ENCODE results near the gene LUC7L2. TPM values are rescaled to one million over a fixed set of nuclear protein-coding genes. Genes with fewer than 3 reads are reported as not detected.

LUC7L2 gene
- total and polyA plus RNA-seq, 9 of the 15 experiments (the other 6 are each of a cell fraction or from before 2014, with no cell fraction given), result 56.1 to 207 (median 141) TPM

DNA sequence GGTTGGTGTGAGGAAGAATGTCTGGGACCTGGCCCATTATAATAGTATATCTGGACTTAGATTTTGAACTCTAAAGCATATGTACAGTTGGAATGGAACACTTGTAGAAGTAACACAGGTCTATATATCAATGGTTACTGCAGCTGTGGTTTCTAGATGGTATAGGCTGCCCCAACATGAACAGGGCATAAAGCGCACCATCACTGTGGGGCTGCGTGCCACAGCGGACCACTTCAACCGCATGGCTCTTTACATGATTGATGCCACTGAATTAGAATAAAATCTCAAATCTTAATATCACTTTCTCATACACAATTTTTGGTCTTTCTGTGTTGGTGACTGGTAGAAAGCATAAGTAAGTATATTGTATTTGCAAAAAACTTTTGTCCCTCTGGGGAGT, 64.3 kb downstream of the LUC7L2 start:
- peaks cover 82% of the 10 kb centered on the region for H3K36me3 ChIP-seq (ENCODE audit: control insufficient read depth, insufficient read depth, low read length)
- no peak for FAIRE-seq
- 82% methylated on average over 4 of the region's 4 CpGs for WGBS (ENCODE audit: insufficient coverage, low coverage, missing lambda C conversion rate)

More for the DNA sequence above, 64.3 kb downstream of the LUC7L2 start:
- no TSS peak for BruUV-seq (replicated peaks)
- TF ChIP-seq, protein P1, sequence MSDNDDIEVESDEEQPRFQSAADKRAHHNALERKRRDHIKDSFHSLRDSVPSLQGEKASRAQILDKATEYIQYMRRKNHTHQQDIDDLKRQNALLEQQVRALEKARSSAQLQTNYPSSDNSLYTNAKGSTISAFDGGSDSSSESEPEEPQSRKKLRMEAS (CRISPR knock-in tag; IDR thresholded peaks at IDR 0.05), result no peak
- TF ChIP-seq EP400 (IDR thresholded peaks at IDR 0.05) (no peak), ZNF24 (IDR thresholded peaks at IDR 0.05) (no peak), KHSRP (IDR thresholded peaks at IDR 0.05) (0 out of 2 replicates have a peak, but pooled peaks have one; percentile 21), SMAD2 (IDR thresholded peaks at IDR 0.05; ENCODE audit: low read depth, low read length) (no peak), XRCC5 (IDR thresholded peaks at IDR 0.05; ENCODE audit: low read depth, low read length) (no peak), POLR2A (conservative IDR thresholded peaks at IDR 0.05) (peak; percentile 51; the same call in 1 of the 2 replicates), SUPT5H (IDR thresholded peaks at IDR 0.05) (0 out of 2 replicates have a peak, but pooled peaks have one; percentile 39), MECOM (CRISPR knock-in tag; IDR thresholded peaks at IDR 0.05) (no peak), POLR2AphosphoS5 (IDR thresholded peaks at IDR 0.05; ENCODE audit: control insufficient read depth, insufficient read depth, low read depth, low read length) (peak; percentile 54; the same call in 1 of the 2 replicates), SIN3A (IDR thresholded peaks at IDR 0.05; ENCODE audit: borderline replicate concordance in 2 of 2, control insufficient read depth in 1 of 2, low read depth in 2 of 2, low read length in 2 of 2) (0 out of 4 replicates have a peak, but pooled peaks of 1 of the 2 experiments have one; percentile 48), MYNN (IDR thresholded peaks at IDR 0.05) (peak; percentile 2; the same call in 1 of the 2 replicates), MYNN (CRISPR knock-in tag; IDR thresholded peaks at IDR 0.05) (no peak)
- TF ChIP-seq, protein P2, sequence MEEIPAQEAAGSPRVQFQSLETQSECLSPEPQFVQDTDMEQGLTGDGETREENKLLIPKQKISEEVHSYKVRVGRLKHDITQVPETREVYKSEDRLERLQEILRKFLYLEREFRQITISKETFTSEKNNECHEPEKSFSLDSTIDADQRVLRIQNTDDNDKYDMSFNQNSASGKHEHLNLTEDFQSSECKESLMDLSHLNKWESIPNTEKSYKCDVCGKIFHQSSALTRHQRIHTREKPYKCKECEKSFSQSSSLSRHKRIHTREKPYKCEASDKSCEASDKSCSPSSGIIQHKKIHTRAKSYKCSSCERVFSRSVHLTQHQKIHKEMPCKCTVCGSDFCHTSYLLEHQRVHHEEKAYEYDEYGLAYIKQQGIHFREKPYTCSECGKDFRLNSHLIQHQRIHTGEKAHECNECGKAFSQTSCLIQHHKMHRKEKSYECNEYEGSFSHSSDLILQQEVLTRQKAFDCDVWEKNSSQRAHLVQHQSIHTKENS (CRISPR knock-in tag; IDR thresholded peaks at IDR 0.05), result no peak
- TF ChIP-seq, protein P3, sequence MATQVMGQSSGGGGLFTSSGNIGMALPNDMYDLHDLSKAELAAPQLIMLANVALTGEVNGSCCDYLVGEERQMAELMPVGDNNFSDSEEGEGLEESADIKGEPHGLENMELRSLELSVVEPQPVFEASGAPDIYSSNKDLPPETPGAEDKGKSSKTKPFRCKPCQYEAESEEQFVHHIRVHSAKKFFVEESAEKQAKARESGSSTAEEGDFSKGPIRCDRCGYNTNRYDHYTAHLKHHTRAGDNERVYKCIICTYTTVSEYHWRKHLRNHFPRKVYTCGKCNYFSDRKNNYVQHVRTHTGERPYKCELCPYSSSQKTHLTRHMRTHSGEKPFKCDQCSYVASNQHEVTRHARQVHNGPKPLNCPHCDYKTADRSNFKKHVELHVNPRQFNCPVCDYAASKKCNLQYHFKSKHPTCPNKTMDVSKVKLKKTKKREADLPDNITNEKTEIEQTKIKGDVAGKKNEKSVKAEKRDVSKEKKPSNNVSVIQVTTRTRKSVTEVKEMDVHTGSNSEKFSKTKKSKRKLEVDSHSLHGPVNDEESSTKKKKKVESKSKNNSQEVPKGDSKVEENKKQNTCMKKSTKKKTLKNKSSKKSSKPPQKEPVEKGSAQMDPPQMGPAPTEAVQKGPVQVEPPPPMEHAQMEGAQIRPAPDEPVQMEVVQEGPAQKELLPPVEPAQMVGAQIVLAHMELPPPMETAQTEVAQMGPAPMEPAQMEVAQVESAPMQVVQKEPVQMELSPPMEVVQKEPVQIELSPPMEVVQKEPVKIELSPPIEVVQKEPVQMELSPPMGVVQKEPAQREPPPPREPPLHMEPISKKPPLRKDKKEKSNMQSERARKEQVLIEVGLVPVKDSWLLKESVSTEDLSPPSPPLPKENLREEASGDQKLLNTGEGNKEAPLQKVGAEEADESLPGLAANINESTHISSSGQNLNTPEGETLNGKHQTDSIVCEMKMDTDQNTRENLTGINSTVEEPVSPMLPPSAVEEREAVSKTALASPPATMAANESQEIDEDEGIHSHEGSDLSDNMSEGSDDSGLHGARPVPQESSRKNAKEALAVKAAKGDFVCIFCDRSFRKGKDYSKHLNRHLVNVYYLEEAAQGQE (IDR thresholded peaks at IDR 0.05; ENCODE audit: borderline replicate concordance), result no peak
- TF ChIP-seq, protein P3 (CRISPR knock-in tag; IDR thresholded peaks at IDR 0.05; ENCODE audit: low read depth), result no peak
- ChIA-PET CTCF (ENCODE audit: low intra/inter-chr PET ratio) (interaction anchor here (0.6 kb wide), 1 partner anchor 1121 kb away, joined by 4 read pairs; no protein-coding TSS in a partner anchor), POLR2A (interaction anchor here (0.7 to 1.3 kb wide), 3 partner anchors 8 to 240 kb away, joined by 3 to 5 read pairs (median 4); no protein-coding TSS in a partner anchor)
- no peaks in the 10 kb centered on the region for H3K9me3 ChIP-seq (replicated peaks; ENCODE audit: control insufficient read depth, insufficient read depth, low read depth, low read length)
- ATAC-seq (peak; percentile 8; the same call in 2 of the 3 replicates), DNase-seq (ENCODE audit: extremely low read depth in 1 of 4, low spot score in 3 of 4) (no peak)
- no peaks in the 10 kb centered on the region for H3K79me2 ChIP-seq (ENCODE audit: control insufficient read depth, insufficient read depth, low read length)
- no peaks in the 10 kb centered on the region for H3K27me3 ChIP-seq (ENCODE audit: control insufficient read depth in 2 of 2, insufficient read depth in 2 of 2, low read length in 2 of 2)
- in situ Hi-C loops (cut with MboI), result no loop called here
- intact Hi-C loops (cut with micrococcal nuclease), result no loop called here
- no peak overlapping the region for H3K4me3 ChIP-seq
- no peak overlapping the region for H2AFZ ChIP-seq (ENCODE audit: low read depth, low read length)
- no peak overlapping the region for H3K27ac ChIP-seq (ENCODE audit: extremely low read depth, low read depth, low read length)
- H3K9me1 ChIP-seq (ENCODE audit: control insufficient read depth, insufficient read depth, low read length), result no peaks in the 10 kb centered on the region
- no peaks in the 10 kb centered on the region for H4K20me1 ChIP-seq (replicated peaks; ENCODE audit: control insufficient read depth, insufficient read depth, low read length)
- H3K4me2 ChIP-seq (ENCODE audit: insufficient read depth, low read length), result no peak overlapping the region
- no peak overlapping the region for H3K9ac ChIP-seq (ENCODE audit: insufficient read depth in 1 of 2, low read depth in 2 of 2, low read length in 2 of 2)
- no peaks in the 10 kb centered on the region for H3K4me1 ChIP-seq (replicated peaks in 1 of 2; ENCODE audit: control insufficient read depth in 2 of 2, insufficient read depth in 2 of 2, low read length in 2 of 2)
